Stimulated activated memory B cell treated with anti-CD40 and anti-IgM and Interleukin-4, amounts not matched to agents 10 μg/mL and 1 μg/mL and 100 μg/mL, for 72 hours (primary cell): ENCODE data around the gene WDR38.

Source experiments
- ATAC-seq: fragments of 150-1000 bp; cut with Tn5 transposase; 2 replicates; pipeline ENCODE4 v1.10.0; 2021
- H3K27ac Mint-ChIP-seq: one replicate; pipeline ENCODE4 v1.8.0; 2022; ENCODE audit warnings: mild to moderate bottlenecking, mixed read lengths
- H3K27me3 Mint-ChIP-seq: one replicate; pipeline ENCODE4 v1.8.0; 2022; ENCODE audit warnings: mixed read lengths
- H3K36me3 Mint-ChIP-seq: one replicate; pipeline ENCODE4 v1.8.0; 2022; ENCODE audit warnings: mixed read lengths
- H3K4me1 Mint-ChIP-seq: one replicate; pipeline ENCODE4 v1.8.0; 2022; ENCODE audit warnings: mixed read lengths
- H3K4me3 Mint-ChIP-seq: one replicate; pipeline ENCODE4 v1.8.0; 2022; ENCODE audit warnings: mild to moderate bottlenecking, moderate library complexity, mixed read lengths
- H3K9me3 Mint-ChIP-seq: one replicate; pipeline ENCODE4 v1.8.0; 2022; ENCODE audit warnings: mixed read lengths

WDR38 gene

GRCh38 chr9:124906966-124907365 lies 53.7 kb downstream of the WDR38 start:
- peaks cover 35% of the 10 kb centered on the region for H3K36me3 Mint-ChIP-seq
- no peak overlapping the region for H3K27ac Mint-ChIP-seq
- H3K4me1 Mint-ChIP-seq: no peaks in the 10 kb centered on the region
- ATAC-seq: no peak
- H3K9me3 Mint-ChIP-seq: no peaks in the 10 kb centered on the region
- no peaks in the 10 kb centered on the region for H3K27me3 Mint-ChIP-seq
- H3K4me3 Mint-ChIP-seq: no peak overlapping the region
